ENCODE results near the gene GVQW3. TPM values are rescaled to one million over a fixed set of nuclear protein-coding genes. Genes with fewer than 3 reads are reported as not detected.

GVQW3 gene
- 2.3 and 2.4 TPM in 2 replicates for total RNA-seq
- 1.2 TPM for polyA plus RNA-seq (2012)

GRCh38 chr11:76380977-76381719, at the start of gene GVQW3, which contains the start of gene THAP12:
GVQW3 (plus strand) TSS chr11:76381323; CDS start chr11:76381829, 506 bp downstream.
THAP12 (minus strand) TSS chr11:76381132; CDS start chr11:76380836, 296 bp downstream.
- DNase-seq (ENCODE audit: low read depth): peak; percentile 98

GRCh38 chr11:76334826-76335389, 46.2 kb upstream of the GVQW3 start:
- no peak for DNase-seq (ENCODE audit: low read depth)

GRCh38 chr11:76335842-76336241, 45.3 kb upstream of the GVQW3 start:
- DNase-seq (ENCODE audit: low read depth): no peak

- DNase-seq (ENCODE audit: low read depth): no peak
Observed at GRCh38 chr11:76336597-76336996, 44.5 kb upstream of the GVQW3 start.

GRCh38 chr11:76337469-76337868, 43.7 kb upstream of the GVQW3 start:
- no peak for DNase-seq (ENCODE audit: low read depth)

DNA sequence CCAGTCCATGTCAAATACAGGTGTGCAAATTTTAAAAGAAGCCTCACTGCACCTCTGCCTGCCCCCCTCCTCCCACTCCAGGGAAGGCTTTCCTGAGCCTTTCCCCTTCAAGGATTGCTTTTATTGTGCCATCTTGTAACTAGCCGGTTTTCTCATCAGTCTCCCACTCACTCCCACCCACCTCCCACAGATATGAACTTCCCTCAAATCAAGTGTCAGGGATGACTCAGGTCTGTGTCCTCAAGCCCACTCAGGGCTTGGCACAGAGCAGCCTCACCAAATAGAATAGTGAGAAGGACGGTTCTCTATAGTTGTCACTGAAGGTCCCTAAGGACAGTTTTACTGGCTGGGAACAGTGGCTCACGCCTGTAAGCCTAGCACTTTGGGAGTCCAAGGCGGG, 43.2 kb upstream of the GVQW3 start:
- no peak for DNase-seq (ENCODE audit: low read depth)

DNA sequence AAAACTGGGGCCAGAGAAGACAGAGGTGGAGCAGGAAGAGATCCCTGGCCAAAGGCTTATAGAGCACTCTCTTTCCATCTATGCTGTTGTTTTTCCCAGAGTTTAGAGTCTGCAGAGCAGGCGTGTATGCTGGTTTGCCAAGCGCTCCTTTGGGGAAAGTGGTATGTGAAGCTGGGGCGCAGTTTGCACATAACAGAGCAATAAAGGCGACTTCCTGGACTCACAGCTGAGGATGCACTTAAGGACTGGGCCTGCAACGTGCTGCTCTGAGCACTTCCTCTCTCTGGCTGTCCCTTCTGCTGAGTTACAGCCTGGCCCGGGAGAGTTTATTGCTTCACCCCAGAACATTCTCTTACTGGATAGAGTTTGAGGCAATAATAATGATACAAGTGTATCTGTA, 41.9 kb upstream of the GVQW3 start:
- DNase-seq (ENCODE audit: low read depth): no peak

- DNase-seq (ENCODE audit: low read depth): peak; percentile 79
Observed at GRCh38 chr11:76347466-76347865, 33.7 kb upstream of the GVQW3 start.

DNA sequence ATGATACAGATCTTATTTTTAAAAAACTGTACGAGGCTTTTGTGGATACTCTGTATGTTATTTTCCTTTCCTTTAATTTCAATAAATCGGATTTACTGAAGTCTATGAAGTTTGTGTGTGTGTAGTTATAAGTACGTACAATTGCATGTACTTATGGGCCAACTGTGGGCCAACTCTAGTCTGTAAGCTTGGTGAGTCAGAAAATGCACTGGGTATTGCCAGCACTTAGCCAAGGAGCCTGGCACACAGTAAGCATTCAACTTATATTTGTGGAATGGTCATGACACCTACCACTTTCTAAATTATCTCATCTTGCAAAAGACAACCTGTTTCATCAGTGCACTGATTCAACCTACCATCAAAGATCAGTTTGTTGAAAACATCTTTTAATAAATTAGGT, 32.8 kb upstream of the GVQW3 start:
- DNase-seq (ENCODE audit: low read depth): no peak

- no peak for DNase-seq (ENCODE audit: low read depth)
Observed at GRCh38 chr11:76355172-76355571, 26.0 kb upstream of the GVQW3 start.

GRCh38 chr11:76361374-76361773, 19.7 kb upstream of the GVQW3 start:
- no peak for DNase-seq (ENCODE audit: low read depth)

DNA sequence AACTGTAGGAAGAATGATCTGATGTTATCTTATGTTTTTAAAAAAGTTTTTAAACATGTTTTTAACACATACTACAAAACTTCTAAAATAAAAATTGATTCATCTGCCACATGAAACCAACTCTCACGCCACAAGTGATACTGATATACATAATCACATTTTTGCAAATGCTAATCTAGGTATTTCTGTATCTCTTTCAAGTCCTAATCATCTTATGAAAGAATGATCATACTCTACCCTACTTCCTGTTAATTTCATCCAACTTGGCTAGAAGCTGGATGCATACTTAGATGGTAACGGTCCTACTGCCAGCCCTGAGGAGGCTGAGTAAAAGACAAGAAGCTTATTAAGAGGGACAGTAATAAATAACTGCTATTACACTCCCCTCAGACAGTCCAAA, 19.3 kb upstream of the GVQW3 start:
- no peak for DNase-seq (ENCODE audit: low read depth)

- DNase-seq (ENCODE audit: low read depth): no peak
Observed at GRCh38 chr11:76362716-76363115, 18.4 kb upstream of the GVQW3 start.

DNA sequence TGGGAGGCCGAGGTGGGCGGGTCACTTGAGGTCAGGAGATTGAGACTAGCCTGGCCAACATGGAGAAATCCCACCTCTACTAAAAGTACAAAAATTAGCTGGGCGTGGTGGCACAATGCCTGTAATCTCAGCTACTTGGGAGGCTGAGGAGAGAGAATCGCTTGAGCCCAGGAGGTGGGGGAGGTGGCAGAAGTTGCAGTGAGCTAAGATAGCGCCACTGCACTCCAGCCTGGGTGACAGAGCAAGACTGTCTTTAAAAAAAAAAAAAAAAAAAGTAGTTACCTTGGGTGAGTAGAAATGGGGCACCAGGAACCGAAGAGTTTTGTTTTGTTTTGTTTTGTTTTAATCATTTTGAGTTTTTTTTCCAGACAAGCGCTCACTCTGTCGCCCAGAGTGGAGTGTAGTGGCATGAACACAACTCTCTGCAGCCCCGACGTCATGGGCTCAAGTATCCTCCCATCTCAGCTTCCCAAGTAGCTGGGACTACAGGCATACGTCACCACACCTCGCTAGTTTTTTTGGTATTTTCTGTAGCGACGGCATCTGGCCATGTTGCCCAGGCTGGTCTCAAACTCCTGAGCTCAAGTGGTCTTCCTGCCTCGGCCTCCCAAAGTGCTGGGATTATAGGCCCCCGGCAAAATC, 16.0 kb upstream of the GVQW3 start:
- DNase-seq (ENCODE audit: low read depth): no peak

- no peak for DNase-seq (ENCODE audit: low read depth)
Observed at GRCh38 chr11:76368490-76368889, 12.6 kb upstream of the GVQW3 start.

DNA sequence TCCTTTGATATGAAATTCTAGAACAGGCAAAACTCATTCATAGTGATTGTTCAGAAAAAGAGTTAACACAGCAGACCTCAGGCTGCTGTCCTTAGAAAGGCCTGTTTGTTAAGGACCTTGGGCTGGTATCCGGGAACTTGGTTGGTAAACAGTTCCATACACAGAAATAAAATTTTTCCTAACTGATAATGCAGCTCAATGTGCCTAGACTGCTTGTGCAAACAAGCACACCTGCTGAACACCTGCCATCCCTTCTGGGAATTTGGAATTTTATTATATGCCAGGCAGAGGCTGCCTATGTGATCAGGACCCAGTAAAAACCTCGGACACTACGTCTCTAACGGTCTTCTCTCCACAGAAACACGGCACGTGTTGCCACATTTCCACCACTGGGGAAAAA, 11.7 kb upstream of the GVQW3 start:
- DNase-seq (ENCODE audit: low read depth): no peak

- peak; percentile 25 for DNase-seq (ENCODE audit: low read depth)
Observed at GRCh38 chr11:76371170-76371569, 10.0 kb upstream of the GVQW3 start.

DNA sequence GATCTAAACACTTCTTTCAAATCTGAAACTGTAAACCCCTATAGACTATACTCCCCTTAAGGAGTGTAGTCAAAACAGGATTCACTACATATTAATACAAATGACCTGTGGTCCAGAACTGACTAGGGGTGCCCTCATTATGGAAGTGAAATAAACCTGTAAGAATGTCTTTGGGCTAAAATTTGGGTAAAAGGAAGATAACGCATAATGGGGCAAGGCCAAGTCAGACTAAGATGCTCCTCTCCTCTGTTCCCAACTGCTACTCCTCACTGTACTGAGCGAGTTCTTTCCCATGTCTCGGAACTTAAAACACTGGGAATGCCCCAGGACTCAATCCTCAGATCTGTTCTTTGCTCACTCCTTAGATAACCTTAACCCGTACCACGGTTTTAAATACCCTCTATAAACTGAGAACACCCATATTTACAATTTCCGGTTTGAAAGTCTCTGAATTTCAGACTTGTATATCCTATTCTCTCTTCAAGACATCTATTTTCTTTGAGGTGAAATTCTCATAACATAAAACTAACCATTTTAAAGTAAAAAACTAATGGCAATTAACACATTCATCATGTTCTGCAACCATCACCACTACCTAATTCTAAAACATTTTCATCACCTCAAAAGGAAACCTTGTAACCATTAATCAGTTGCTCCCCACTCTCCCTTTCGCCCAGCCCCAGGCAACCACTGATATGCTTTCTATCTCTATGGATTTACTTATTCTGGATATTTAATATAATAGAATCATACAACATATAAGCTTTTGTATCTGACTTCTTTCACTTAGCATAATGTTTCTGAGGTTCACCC, 4.2 kb upstream of the GVQW3 start:
- DNase-seq (ENCODE audit: low read depth): no peak

GRCh38 chr11:76379807-76380158, 1.3 kb upstream of the GVQW3 start:
- no peak for DNase-seq (ENCODE audit: low read depth)

DNA sequence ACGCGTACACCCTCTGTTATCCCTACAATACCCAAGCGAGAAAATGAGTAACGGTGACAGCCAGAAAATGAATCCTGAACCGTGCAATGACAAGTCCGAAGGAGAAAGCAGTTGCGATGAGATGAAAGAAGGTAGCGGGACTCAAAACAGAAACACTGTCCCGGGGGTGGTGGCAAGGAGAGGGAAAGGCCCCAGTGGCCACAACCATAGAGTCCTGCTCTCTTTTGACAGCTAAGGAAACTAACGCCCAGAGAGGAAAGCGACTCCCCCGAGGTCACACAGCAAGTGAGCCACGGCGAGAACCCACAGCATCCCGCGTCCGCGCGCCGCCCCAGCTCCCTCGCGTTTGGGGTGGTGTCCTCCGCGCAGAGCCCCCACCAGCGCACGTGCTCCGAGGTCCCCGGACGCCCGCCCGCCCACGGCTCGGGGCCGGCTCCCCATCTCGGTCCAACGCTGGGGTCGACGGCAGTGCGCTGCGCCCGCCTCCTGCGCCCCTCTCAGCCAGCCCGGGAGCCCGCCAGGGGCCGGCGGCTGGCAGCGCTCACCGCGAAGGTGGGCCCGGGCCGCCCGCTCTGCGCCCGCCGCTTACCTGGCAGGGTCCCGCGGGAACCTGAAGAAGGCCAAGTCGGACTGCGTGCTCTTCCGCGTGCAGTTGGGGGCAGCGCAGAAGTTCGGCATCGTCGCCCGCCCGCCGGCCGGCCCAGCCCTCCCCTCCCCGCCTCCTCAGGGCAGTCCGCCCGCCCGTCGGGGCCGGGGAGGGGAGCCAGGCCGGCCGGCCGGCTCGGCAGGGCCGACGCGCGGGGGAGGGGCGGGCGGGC, 755 bp upstream of the GVQW3 start:
- DNase-seq (ENCODE audit: low read depth): peak; percentile 27

DNA sequence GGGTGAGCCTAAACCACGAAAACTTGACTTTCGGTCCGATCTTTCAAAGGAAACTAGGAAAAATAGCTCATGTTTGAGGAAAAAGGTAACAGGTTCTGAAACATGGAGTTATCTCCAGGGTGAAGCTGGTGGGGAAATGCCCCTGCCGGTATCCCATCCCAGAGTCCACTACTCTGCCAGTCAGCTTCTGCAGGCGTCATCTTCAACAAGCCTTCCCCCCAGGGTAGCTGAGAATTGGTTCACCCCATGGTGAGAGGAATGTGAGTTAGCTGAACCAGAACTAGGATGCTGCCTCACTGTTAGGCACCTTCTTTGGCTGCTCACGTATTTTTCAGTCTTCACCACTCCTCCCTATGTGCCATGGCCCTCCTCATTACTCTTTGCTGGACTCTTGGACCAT, 1.1 kb downstream of the GVQW3 start:
- no peak for DNase-seq (ENCODE audit: low read depth)

Data from myocyte (in vitro differentiated cells).